ENCODE measurements around the gene HORMAD2. TPM values are rescaled to one million over a fixed set of nuclear protein-coding genes. Genes with fewer than 3 reads are reported as not detected.
"Not testable (repeated sequence)": the region's sequence is repeated elsewhere in the genome, so short reads cannot be mapped to it uniquely, and the experiment has no call there.

HORMAD2 gene
- total RNA-seq, 2 experiments from 2014 or later: not detected

GRCh38 chr22:30209642-30210041, 129.4 kb downstream of the HORMAD2 start:
- no peak for DNase-seq
- H3K4me1 Mint-ChIP-seq (ENCODE audit: low read depth): peaks cover 16% of the 10 kb centered on the region
- H3K4me3 Mint-ChIP-seq: no peak overlapping the region
- intact Hi-C loops (cut with micrococcal nuclease): no loop called here
- H3K36me3 Mint-ChIP-seq (ENCODE audit: low read depth): no peaks in the 10 kb centered on the region
- no peaks in the 10 kb centered on the region for H3K27me3 Mint-ChIP-seq (ENCODE audit: low read depth)
- CTCF ChIA-PET: interaction anchor here (1.0 kb wide), 1 partner anchor 11 kb away, joined by 3 read pairs; no protein-coding TSS in a partner anchor
- H3K9me3 Mint-ChIP-seq: no peaks in the 10 kb centered on the region
- no peak overlapping the region for H3K27ac Mint-ChIP-seq

- peaks cover 21% of the 10 kb centered on the region for H3K4me1 Mint-ChIP-seq (ENCODE audit: low read depth)
- H3K27ac Mint-ChIP-seq: no peak overlapping the region
- no peaks in the 10 kb centered on the region for H3K36me3 Mint-ChIP-seq (ENCODE audit: low read depth)
- no peaks in the 10 kb centered on the region for H3K9me3 Mint-ChIP-seq
- H3K4me3 Mint-ChIP-seq: no peak overlapping the region
- intact Hi-C loops (cut with micrococcal nuclease): no loop called here
- no peak for DNase-seq
- CTCF ChIA-PET: no interaction called here
- no peaks in the 10 kb centered on the region for H3K27me3 Mint-ChIP-seq (ENCODE audit: low read depth)
These were observed 130.1 kb downstream of the HORMAD2 start for GRCh38 chr22:30210235-30210909.

GRCh38 chr22:30211124-30211820, 131.0 kb downstream of the HORMAD2 start:
- Mint-ChIP-seq H3K27ac (no peak overlapping the region), H3K9me3 (no peaks in the 10 kb centered on the region), H3K4me1 (ENCODE audit: low read depth) (peaks cover 21% of the 10 kb centered on the region), H3K36me3 (ENCODE audit: low read depth) (no peaks in the 10 kb centered on the region), H3K4me3 (no peak overlapping the region), H3K27me3 (ENCODE audit: low read depth) (no peaks in the 10 kb centered on the region)
- CTCF ChIA-PET: interaction anchor here (1.5 kb wide), 1 partner anchor 26 kb away, joined by 5 read pairs; no protein-coding TSS in a partner anchor
- intact Hi-C loops (cut with micrococcal nuclease): no loop called here
- DNase-seq: no peak

- intact Hi-C loops (cut with micrococcal nuclease): no loop called here
- no peak overlapping the region for H3K27ac Mint-ChIP-seq
- peaks cover 21% of the 10 kb centered on the region for H3K4me1 Mint-ChIP-seq (ENCODE audit: low read depth)
- DNase-seq: peak; percentile 53
- no peak overlapping the region for H3K4me3 Mint-ChIP-seq
- H3K36me3 Mint-ChIP-seq (ENCODE audit: low read depth): no peaks in the 10 kb centered on the region
- H3K9me3 Mint-ChIP-seq: no peaks in the 10 kb centered on the region
- CTCF ChIA-PET: interaction anchor here (0.6 to 1.5 kb wide), 3 partner anchors 27 to 151 kb away, joined by 3 to 5 read pairs (median 5); no protein-coding TSS in a partner anchor
- no peaks in the 10 kb centered on the region for H3K27me3 Mint-ChIP-seq (ENCODE audit: low read depth)
These were observed 132.2 kb downstream of the HORMAD2 start for GRCh38 chr22:30212363-30212995.

- DNase-seq: no peak
- H3K27me3 Mint-ChIP-seq (ENCODE audit: low read depth): no peaks in the 10 kb centered on the region
- intact Hi-C loops (cut with micrococcal nuclease): no loop called here
These were observed 132.8 kb downstream of the HORMAD2 start for GRCh38 chr22:30212996-30213441.

GRCh38 chr22:30214703-30215407, 134.6 kb downstream of the HORMAD2 start:
- Mint-ChIP-seq H3K36me3 (ENCODE audit: low read depth) (no peaks in the 10 kb centered on the region), H3K27me3 (ENCODE audit: low read depth) (no peaks in the 10 kb centered on the region), H3K27ac (no peak overlapping the region)

More at GRCh38 chr22:30212996-30213441, 132.8 kb downstream of the HORMAD2 start:
- Mint-ChIP-seq H3K27ac (no peak overlapping the region), H3K36me3 (ENCODE audit: low read depth) (no peaks in the 10 kb centered on the region), H3K4me1 (ENCODE audit: low read depth) (peaks cover 21% of the 10 kb centered on the region), H3K4me3 (no peak overlapping the region), H3K9me3 (no peaks in the 10 kb centered on the region)
- CTCF ChIA-PET: interaction anchor here (1.0 to 1.5 kb wide), 2 partner anchors 28 to 105 kb away, joined by 5 read pairs; no protein-coding TSS in a partner anchor

GRCh38 chr22:30216272-30216671, 136.0 kb downstream of the HORMAD2 start:
- H3K4me3 Mint-ChIP-seq; H3K27me3 Mint-ChIP-seq (ENCODE audit: low read depth); H3K36me3 Mint-ChIP-seq (ENCODE audit: low read depth); CTCF ChIA-PET; DNase-seq; H3K27ac Mint-ChIP-seq; intact Hi-C loops (cut with micrococcal nuclease); H3K9me3 Mint-ChIP-seq: not testable (repeated sequence)
- peaks cover 39% of the 10 kb centered on the region for H3K4me1 Mint-ChIP-seq (ENCODE audit: low read depth)

More at GRCh38 chr22:30214703-30215407, 134.6 kb downstream of the HORMAD2 start:
- Mint-ChIP-seq H3K9me3 (no peaks in the 10 kb centered on the region), H3K4me3 (no peak overlapping the region), H3K4me1 (ENCODE audit: low read depth) (peaks cover 25% of the 10 kb centered on the region)
- CTCF ChIA-PET: no interaction called here
- intact Hi-C loops (cut with micrococcal nuclease): no loop called here
- DNase-seq: no peak

GRCh38 chr22:30216710-30217109, 136.4 kb downstream of the HORMAD2 start:
- CTCF ChIA-PET: no interaction called here
- Mint-ChIP-seq H3K36me3 (ENCODE audit: low read depth) (no peaks in the 10 kb centered on the region), H3K27ac (no peak overlapping the region), H3K9me3 (no peaks in the 10 kb centered on the region), H3K27me3 (ENCODE audit: low read depth) (no peaks in the 10 kb centered on the region), H3K4me3 (no peak overlapping the region), H3K4me1 (ENCODE audit: low read depth) (peaks cover 43% of the 10 kb centered on the region)
- no peak for DNase-seq
- intact Hi-C loops (cut with micrococcal nuclease): no loop called here

- H3K27ac Mint-ChIP-seq: no peak overlapping the region
These were observed 137.7 kb downstream of the HORMAD2 start for GRCh38 chr22:30217698-30218560.

GRCh38 chr22:30219049-30219654, 138.9 kb downstream of the HORMAD2 start:
- no peaks in the 10 kb centered on the region for H3K27me3 Mint-ChIP-seq (ENCODE audit: low read depth)
- CTCF ChIA-PET: no interaction called here
- no peaks in the 10 kb centered on the region for H3K36me3 Mint-ChIP-seq (ENCODE audit: low read depth)
- H3K4me3 Mint-ChIP-seq: no peak overlapping the region
- H3K27ac Mint-ChIP-seq: no peak overlapping the region
- intact Hi-C loops (cut with micrococcal nuclease): no loop called here
- H3K4me1 Mint-ChIP-seq (ENCODE audit: low read depth): peaks cover 49% of the 10 kb centered on the region
- no peak for DNase-seq
- H3K9me3 Mint-ChIP-seq: no peaks in the 10 kb centered on the region

More at GRCh38 chr22:30217698-30218560, 137.7 kb downstream of the HORMAD2 start:
- H3K36me3 Mint-ChIP-seq (ENCODE audit: low read depth): no peaks in the 10 kb centered on the region
- no peaks in the 10 kb centered on the region for H3K27me3 Mint-ChIP-seq (ENCODE audit: low read depth)
- CTCF ChIA-PET: interaction anchor here (1.0 kb wide), 1 partner anchor 40 kb away, joined by 3 read pairs; no protein-coding TSS in a partner anchor
- H3K9me3 Mint-ChIP-seq: no peaks in the 10 kb centered on the region
- peaks cover 45% of the 10 kb centered on the region for H3K4me1 Mint-ChIP-seq (ENCODE audit: low read depth)
- no peak for DNase-seq
- intact Hi-C loops (cut with micrococcal nuclease): no loop called here
- no peak overlapping the region for H3K4me3 Mint-ChIP-seq

GRCh38 chr22:30219668-30220278, 139.5 kb downstream of the HORMAD2 start:
- no peaks in the 10 kb centered on the region for H3K36me3 Mint-ChIP-seq (ENCODE audit: low read depth)
- H3K4me1 Mint-ChIP-seq (ENCODE audit: low read depth): peaks cover 49% of the 10 kb centered on the region
- intact Hi-C loops (cut with micrococcal nuclease): no loop called here
- DNase-seq: no peak
- H3K9me3 Mint-ChIP-seq: no peaks in the 10 kb centered on the region
- CTCF ChIA-PET: interaction anchor here (1.2 kb wide), 1 partner anchor 26 kb away, joined by 3 read pairs; no protein-coding TSS in a partner anchor
- H3K4me3 Mint-ChIP-seq: no peak overlapping the region
- no peak overlapping the region for H3K27ac Mint-ChIP-seq
- H3K27me3 Mint-ChIP-seq (ENCODE audit: low read depth): no peaks in the 10 kb centered on the region

All from activated naive CD4-positive, alpha-beta T cell treated with anti-CD3 and anti-CD28 coated beads for 36 hours (primary cell).